ENCODE data around the gene CYBA.

CYBA gene

DNA sequence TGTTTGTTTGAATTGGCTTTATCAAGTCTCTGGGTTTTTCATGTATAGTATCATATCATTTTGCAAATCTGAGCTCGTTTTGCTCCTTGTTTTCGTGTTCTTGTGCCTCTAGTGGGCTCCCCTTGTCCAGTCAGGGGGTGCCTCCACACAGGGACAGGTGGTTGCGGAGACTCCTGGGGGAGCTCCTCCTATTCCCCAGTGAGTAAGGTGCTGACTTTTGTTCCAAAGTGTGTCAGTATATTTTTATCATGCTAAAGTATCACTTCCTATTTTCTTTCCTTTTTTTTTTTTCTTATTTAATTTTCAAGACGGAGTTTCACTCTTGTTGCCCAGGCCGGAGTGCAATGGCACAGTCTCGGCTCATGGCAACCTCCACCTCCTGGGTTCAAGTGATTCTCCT, 42.8 kb downstream of the CYBA start:
- no peak for DNase-seq (ENCODE audit: low read depth)
- TF ChIP-seq, protein P1, sequence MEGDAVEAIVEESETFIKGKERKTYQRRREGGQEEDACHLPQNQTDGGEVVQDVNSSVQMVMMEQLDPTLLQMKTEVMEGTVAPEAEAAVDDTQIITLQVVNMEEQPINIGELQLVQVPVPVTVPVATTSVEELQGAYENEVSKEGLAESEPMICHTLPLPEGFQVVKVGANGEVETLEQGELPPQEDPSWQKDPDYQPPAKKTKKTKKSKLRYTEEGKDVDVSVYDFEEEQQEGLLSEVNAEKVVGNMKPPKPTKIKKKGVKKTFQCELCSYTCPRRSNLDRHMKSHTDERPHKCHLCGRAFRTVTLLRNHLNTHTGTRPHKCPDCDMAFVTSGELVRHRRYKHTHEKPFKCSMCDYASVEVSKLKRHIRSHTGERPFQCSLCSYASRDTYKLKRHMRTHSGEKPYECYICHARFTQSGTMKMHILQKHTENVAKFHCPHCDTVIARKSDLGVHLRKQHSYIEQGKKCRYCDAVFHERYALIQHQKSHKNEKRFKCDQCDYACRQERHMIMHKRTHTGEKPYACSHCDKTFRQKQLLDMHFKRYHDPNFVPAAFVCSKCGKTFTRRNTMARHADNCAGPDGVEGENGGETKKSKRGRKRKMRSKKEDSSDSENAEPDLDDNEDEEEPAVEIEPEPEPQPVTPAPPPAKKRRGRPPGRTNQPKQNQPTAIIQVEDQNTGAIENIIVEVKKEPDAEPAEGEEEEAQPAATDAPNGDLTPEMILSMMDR (IDR thresholded peaks at IDR 0.05; ENCODE audit: insufficient read depth, low read depth, low read length, missing control alignments) = no peak

DNA sequence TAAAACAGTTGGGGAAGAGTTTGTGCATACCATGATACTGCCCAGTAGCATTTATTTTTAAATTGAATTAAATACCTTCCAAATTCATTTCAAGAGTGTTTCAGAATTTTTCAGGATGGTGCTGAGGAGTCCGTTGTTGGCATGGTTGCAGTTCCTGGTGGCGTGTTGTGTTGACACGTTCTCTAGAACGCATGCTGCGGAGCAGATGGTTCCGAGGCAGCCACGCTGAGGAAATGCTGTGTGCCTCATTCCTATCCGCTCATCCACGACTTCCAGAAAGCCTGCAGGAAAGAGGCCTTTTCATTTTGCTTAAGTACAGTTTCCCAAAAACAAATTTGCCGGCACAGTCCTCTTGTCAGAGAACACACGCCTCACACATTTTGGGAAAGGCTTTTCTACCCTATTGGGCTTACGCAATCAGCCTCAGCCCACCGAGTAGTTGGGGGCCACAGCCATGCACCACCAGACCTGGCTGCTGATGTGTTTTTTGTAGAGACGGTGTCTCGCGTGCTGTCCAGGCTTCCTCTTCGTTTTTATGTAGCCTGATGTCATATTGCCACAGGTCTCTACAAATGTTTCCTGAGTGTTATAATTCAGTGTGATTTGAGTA, 44.6 kb downstream of the CYBA start:
- DNase-seq (ENCODE audit: low read depth) = no peak
- TF ChIP-seq, protein P1 (IDR thresholded peaks at IDR 0.05; ENCODE audit: insufficient read depth, low read depth, low read length, missing control alignments) = no peak
- no peak overlapping the region for H3K4me3 ChIP-seq (ENCODE audit: low read depth, low read length)

More for the DNA sequence above, 42.8 kb downstream of the CYBA start:
- no peak overlapping the region for H3K4me3 ChIP-seq (ENCODE audit: low read depth, low read length)

DNA sequence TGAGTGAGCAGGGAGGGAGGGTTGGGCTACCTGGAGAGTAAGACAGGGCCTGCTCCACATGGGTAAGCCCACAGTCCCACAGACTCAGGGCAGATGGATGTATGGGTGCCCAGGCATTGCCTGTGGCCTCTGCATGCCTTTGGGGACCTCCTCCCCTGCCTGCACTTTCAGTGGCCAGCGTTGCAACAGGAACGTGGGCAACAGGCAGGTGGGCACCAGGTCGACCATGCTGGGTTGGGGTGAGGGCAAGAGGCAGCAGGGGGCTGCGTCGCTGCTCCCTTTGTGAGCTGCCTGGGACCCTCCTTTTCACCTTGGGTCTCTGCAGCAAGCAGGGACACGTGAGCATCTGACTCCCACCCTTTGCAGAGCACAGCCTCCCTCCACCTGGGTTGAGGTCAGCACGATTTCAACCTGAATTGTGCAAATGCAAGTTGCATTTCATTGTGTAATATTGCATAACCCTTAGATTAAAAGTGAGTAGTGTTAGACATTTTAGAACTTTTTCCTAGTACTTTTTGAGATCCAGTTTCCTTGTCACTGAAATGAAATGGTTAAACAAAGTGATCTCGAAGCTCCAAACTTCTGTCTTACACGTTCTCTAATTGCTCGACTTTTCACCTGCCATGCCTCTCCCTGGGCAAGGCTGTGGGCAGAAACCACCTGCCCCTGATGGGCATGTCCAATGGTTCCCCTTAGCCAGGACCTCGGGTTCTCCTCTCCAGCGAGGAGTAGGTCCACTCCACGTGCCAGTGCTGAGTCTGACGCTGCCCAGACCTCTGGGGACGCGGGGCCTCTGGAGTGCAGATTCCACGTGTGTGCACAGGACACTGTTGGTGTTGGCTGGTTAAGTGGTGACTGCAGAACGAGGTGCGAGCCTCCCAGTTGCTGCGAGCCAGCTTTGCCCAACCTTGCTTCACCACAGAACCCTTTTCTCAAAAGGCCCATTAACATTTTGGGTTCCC, 45.4 kb downstream of the CYBA start:
- no peak overlapping the region for H3K4me3 ChIP-seq (ENCODE audit: low read depth, low read length)
- no peak for DNase-seq (ENCODE audit: low read depth)
- TF ChIP-seq, protein P1 (IDR thresholded peaks at IDR 0.05; ENCODE audit: insufficient read depth, low read depth, low read length, missing control alignments) = no peak

DNA sequence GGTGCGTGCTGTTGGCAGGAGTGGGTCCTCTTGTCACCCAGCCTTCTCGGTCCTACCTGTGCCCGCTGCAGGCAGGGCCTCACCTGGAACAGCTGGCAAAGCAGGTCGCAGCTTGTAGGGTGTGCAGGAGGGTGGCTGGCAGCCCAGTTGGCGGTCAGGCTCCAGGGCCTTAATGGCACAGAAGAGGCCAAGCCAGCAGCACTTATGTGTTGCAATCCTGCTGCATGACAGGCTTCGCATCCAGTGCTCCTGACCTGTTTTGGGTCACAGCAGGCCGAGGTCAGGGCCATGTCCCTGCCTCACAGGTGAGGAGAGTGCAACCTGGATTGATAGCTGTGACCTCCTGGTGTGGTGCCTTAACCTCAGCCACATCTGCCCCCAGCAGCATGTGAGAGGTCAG, 48.8 kb downstream of the CYBA start:
- no peak for DNase-seq (ENCODE audit: low read depth)
- H3K4me3 ChIP-seq (ENCODE audit: low read depth, low read length) = no peak overlapping the region
- TF ChIP-seq, protein P1 (IDR thresholded peaks at IDR 0.05; ENCODE audit: insufficient read depth, low read depth, low read length, missing control alignments) = no peak

DNA sequence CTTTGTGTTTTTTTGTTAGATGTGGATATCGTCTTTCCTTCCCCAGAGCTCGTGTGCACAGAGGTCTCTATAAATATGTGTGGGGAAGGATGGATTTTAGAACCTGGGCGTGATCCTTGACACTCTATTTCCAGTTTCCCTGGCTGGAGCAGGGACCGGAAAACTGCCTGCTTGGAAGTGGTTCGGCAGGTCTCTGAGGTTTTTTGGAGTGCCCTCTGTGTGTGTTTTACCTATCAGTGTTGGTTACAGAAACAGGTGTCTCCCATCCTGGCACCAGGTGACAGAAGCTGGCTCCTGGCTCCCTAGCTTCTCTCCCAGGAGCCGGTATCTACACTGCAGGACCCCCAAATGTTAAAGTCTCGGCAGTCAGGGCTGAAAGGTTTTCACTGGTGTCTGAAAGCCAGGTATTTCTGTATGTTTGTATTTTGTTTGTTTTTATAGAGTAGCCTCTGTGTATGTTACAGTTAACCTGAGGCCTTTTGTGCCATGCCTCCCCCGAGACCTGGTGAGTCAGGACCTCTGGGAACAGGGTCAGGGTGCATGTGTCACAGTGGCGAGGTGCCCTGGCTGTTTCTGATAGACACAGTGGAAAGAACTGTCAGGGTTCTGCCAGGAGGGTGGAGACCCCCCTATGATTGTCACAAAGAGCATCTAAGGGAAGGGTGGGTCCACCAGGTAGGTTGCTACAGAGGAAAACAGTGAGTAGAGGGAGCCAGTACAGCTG, 49.4 kb downstream of the CYBA start:
- no peak overlapping the region for H3K4me3 ChIP-seq (ENCODE audit: low read depth, low read length)
- no peak for DNase-seq (ENCODE audit: low read depth)
- TF ChIP-seq, protein P1 (IDR thresholded peaks at IDR 0.05; ENCODE audit: insufficient read depth, low read depth, low read length, missing control alignments) = no peak

DNA sequence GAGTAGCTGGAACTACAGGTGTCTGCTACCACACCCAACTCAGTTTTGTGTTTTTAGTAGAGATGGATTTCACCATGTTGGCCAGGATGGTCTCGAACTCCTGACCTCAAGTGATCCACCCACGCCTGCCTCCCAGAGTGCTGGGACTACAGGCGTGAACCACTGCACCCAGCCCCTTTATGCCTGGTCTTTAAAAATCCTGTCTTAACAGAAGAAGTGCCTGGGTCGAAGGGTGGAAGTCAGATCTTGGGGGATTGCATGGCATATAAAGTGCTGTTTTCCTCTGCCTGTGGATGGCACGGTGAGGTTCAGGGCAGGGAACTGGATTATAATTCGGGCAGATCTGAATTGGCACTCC, 50.3 kb downstream of the CYBA start:
- TF ChIP-seq, protein P1 (IDR thresholded peaks at IDR 0.05; ENCODE audit: insufficient read depth, low read depth, low read length, missing control alignments) = no peak
- no peak overlapping the region for H3K4me3 ChIP-seq (ENCODE audit: low read depth, low read length)
- DNase-seq (ENCODE audit: low read depth) = no peak

All from GM12865 (cell line).